ENCODE data around the gene PAX7. TPM values are rescaled to one million over a fixed set of nuclear protein-coding genes. Genes with fewer than 3 reads are reported as not detected.

Gene PAX7
- total and polyA plus RNA-seq, 2 donors (not counting 1 experiment from before 2014, with no cell fraction given) = not detected

DNA sequence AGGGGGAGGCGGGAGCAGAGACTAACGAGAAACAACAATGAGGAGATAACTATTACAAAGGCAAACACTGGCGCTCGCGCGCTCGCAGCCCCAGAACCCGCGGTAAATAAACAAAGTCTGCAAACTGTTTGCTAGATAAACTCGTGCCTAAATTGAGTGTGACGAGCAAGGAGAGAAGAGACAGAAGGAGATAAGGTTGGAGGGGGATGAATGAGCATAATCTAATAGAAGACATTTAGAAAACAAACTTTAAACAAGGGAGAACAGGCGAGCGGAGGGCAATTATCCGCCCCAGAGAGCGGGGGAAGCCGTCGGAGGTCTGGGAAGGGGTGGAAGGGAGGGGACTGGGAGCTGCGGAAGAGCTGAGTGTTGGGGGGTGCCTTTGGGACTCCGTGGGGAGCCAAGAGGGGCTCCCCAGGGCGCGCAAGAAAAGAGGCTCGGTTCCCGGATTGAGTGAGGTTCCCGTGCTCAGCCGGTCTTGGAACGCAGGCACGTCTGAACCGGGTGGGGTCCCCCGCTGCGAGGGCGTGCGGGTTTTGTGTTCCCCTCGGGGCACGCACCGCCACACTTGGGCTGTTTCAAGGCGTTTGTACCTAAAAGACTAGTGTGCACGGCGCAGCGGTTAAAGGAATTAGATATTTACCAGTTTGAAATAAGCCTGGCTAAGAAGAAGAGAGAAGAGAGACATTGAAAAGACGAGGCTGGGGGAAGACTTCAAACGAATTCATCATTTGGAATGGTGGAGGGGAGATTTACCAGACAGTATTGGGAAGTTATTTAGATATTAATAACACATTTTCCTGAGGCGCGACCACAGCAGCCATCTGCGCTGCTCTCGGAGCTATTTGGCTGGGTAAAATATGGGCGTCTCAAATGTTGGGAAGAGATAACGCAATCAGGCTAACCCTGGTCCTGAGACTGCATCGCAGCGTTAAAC lies 10.6 kb downstream of the PAX7 start:
- WGBS (ENCODE audit: insufficient coverage) = 12% methylated on average over 38 of the region's 49 CpGs

More for the DNA sequence above, 10.6 kb downstream of the PAX7 start:
- Mint-ChIP-seq H3K27ac (no peak overlapping the region), H3K4me1 (no peaks in the 10 kb centered on the region), H3K9me3 (ENCODE audit: insufficient read depth) (no peaks in the 10 kb centered on the region), H3K27me3 (peaks cover 82% of the 10 kb centered on the region), H3K4me3 (no peak overlapping the region)
- H3K27me3 ChIP-seq (replicated peaks in 1 of 4; ENCODE audit: control extremely low read depth in 1 of 4, control insufficient read depth in 3 of 4, insufficient read depth in 4 of 4, low read length in 3 of 4) = peaks cover 0 to 84% (median 46%) of the 10 kb centered on the region in 4 experiments
- no peaks in the 10 kb centered on the region for H3K36me3 ChIP-seq (replicated peaks in 1 of 2; ENCODE audit: control extremely low read depth in 1 of 2, control insufficient read depth in 1 of 2, extremely low read depth in 1 of 2, insufficient read depth in 2 of 2, low read length in 1 of 2)
- no peak overlapping the region for H3K4me3 ChIP-seq (ENCODE audit: control extremely low read depth in 1 of 5, extremely low read depth in 1 of 5, insufficient read depth in 1 of 5, low read depth in 2 of 5, low read length in 4 of 5)
- H3K4me1 ChIP-seq (ENCODE audit: control insufficient read depth in 2 of 2, insufficient read depth in 2 of 2, low read length in 2 of 2) = no peaks in the 10 kb centered on the region
- H3K27ac ChIP-seq (ENCODE audit: low read length in 2 of 2) = no peak overlapping the region
- no peak overlapping the region for H2AFZ ChIP-seq (ENCODE audit: insufficient read depth, low read depth, low read length, poor library complexity, severe bottlenecking)
- TF ChIP-seq CTCF (IDR thresholded peaks at IDR 0.05) = no peak
- TF ChIP-seq EZH2 (IDR thresholded peaks at IDR 0.05; ENCODE audit: borderline replicate concordance, insufficient read depth, low read depth, low read length, poor library complexity, severe bottlenecking) = no peak
- DNase-seq = no peak
- H3K4me2 ChIP-seq (replicated peaks; ENCODE audit: low read depth, low read length, poor library complexity, severe bottlenecking) = no peak overlapping the region
- H3K79me2 ChIP-seq (ENCODE audit: control insufficient read depth, insufficient read depth, low read length) = no peaks in the 10 kb centered on the region
- CTCF ChIA-PET = no interaction called here
- H4K20me1 ChIP-seq (ENCODE audit: control insufficient read depth, insufficient read depth, low read length, poor library complexity, severe bottlenecking) = no peaks in the 10 kb centered on the region
- intact Hi-C loops (cut with micrococcal nuclease) = no loop called here
- H3K9ac ChIP-seq (ENCODE audit: low read length) = no peak overlapping the region
- H3K9me3 ChIP-seq (ENCODE audit: control extremely low read depth in 1 of 3, control insufficient read depth in 2 of 3, insufficient read depth in 1 of 3, low read length in 2 of 3) = peaks cover 0 to 3% (median 0%) of the 10 kb centered on the region in 3 donors
- POLR2A ChIA-PET = no interaction called here
- no peak for ATAC-seq (ENCODE audit: low read depth)

Data from B cell (primary cell).